GM19397 (cell line): ENCODE measurements around the gene APOC3.

Experiments
- ATAC-seq: cut with Tn5 transposase; IDR thresholded peaks from one replicate; pipeline ENCODE4 v1.9.1; 2021; ENCODE audit warnings: mild to moderate bottlenecking, moderate library complexity; ENCODE audit not compliant: unreplicated experiment

The APOC3 gene

DNA sequence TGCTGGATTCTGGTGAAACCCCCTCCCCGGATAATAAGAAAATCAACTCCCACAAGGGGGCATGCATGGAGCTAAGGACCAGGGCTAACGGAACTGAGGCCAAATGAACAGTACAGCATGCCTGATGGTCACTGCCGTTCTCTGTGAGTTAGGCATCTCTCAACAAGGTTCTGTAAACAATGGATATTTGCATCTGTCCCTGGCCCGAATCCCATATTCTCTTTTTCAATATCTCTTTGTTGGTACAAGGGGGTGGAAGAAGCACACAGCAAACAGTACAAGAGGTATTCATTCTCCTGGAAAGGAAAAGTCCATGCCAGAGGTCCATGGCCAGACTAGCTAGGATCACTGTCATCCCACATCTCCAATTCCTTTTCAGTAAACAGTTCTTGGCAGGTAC is 39.9 kb downstream of the APOC3 start:
- no peak for ATAC-seq

DNA sequence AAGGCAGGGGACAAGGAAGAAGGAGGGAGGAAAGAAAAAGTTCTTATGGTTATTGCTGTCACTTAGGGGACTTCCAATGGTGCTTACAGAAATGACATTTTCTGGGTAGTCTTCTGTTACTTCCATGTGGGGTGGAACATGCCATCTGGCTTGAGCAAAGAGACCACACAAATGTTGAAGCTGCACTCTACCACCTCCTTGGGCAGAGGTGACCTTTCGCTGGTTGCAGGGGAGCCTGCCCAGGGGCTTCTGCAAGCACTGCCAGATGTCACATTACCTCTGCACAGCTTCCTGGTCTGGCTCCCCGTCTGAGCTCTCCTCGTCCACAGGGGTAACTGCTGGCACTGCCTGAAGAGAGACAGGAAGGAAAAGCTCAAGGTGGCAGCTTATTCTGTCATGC is 40.3 kb downstream of the APOC3 start:
- no peak for ATAC-seq

DNA sequence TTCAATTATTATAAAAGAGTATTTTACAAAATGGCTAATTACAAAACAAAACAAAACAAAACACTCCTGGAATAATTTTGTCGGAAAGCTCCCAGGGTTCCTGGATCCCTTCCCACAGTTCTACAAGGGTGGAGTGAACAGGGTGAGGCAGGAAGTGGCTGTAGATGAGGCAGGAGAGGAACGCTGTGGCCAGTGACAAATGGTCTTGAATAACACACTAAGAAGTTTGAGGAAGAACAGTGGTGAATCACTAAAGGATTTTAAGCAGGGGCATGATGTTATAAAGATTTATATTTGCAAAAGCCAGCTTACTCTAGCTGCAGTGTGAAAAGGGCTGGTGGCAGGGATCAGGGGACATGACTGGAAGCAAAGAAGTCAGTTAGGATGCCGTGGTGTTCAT is 41.5 kb downstream of the APOC3 start:
- no peak for ATAC-seq

DNA sequence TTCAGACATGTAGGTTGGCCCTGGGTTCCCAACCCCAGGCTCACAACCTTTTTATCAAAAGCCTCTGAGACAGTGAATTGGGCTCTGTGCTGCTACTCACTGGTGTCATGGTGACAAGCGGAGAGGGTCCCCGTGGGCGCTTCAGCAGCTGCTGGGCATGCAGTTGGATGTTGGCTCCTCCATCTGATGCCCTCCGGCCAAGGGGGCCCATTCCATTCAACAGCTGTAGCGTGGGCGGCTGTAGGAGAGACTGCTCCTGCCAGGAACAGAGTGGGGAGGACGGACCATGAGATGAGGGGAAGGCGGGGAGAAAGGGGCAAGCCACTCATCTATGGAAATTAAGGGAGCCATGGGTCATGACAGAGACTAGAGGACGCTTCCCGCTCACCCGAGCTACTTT is 43.7 kb downstream of the APOC3 start:
- ATAC-seq, result no peak

DNA sequence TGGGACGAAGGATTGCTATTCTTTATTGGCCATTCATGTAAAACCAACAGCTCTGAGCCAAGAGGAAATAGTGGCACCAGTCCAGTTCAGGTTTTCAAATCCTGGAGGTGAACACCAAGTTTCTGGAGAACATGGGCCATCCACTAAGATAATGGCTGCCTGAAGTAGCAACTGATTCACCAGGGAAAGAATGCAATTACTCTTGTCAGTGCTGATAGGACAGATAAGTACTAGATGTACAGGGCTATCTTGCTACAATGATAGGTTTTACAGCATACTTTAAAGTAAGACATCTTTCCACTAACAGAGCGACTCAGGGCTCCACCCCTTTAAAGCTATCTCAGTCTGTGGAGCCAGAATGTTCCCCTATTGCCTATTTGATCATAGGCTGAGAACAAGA is 44.5 kb downstream of the APOC3 start:
- ATAC-seq, result no peak

DNA sequence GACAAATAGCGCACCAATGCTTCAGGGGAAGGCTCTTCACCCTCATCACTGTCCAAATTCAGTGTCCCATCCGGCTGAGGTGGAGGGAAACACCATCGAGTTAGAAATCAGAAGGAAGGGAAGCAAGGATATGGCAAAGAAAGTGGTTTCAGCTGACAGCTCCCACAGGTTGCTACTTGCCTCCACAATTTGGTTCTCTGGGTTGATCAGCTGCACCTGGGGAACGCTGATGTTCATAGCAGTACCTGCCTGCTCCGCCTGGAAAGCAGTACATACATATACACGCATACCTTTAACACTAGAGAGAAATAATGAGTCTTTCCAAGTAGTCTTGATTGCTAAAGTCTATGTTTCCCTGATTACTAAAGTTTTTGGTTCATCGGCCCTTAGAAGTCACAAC is 45.5 kb downstream of the APOC3 start:
- no peak for ATAC-seq

DNA sequence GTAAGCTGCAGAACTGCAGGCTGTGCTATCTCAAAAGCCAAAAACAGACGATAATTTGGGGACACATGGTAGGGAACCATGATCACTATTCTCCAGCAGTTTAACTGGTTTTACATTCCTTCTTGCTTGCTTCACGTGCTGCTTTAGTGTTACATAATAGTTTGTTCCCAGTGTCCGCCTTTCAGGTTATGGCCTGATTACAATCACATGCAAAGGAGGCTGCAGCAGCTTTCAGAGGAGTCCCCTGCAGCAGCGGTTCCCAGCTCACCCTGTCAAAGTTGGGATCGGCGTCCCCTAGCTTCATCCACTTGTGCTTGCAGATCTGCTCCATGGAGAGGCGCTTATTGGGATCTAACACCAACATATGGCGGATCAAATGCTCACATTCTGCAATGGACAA is 46.9 kb downstream of the APOC3 start:
- ATAC-seq, result no peak

DNA sequence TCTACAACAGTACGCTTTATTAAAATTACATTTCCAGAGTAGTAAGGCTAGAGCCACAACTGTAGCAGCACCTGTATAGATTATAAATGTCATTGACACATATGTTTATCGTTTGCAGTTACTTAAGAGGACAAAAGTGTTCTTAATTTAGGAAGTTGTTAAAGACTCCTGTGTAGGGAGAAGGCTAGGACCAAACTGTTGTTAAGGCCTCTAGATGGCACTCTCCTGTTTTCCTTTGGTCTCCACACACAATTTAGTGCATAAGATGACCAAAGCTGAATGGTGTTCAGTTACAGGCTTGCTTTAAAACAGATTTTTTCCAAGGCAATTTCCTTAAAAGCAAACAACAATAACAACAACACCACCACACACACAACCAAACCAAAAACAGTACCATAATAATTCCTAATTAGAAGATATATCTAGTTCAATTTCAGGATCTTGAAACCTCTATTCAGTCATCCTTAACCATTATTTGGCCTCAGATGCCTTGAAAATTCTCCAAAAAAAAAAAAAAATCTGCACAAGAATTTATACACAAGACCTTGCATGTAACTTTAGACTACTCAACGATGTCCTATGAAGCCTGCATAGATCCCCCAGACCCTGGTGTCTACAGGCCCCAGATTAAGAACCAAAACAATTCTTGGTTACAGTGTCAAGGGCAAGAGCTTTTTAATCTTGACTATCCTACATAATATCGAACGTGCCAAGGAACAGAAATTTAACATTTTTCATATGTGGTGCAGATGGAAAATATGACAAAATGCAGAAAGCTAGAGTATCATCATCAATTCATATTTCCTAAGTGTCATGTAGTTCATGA is 50.3 kb downstream of the APOC3 start:
- ATAC-seq, result no peak

DNA sequence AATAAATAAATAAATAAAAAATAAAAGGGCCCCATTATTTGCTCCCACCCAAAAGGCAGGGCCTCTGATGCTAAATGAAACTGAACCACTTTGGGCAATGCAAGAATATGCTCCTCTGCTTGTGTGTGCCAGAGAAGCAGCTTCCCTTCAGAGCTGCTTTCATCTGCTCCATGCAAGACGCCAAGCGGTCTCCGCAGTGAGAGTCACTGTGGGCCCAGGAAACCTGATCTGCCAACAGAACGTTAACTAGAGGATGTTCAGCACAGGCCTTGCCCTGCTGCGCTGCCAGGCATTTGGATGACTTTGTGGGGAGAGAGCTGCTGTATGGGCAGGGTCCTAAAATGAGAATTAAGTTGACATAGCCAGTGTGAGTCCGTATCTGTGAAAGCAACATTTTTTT is 51.4 kb downstream of the APOC3 start:
- no peak for ATAC-seq

DNA sequence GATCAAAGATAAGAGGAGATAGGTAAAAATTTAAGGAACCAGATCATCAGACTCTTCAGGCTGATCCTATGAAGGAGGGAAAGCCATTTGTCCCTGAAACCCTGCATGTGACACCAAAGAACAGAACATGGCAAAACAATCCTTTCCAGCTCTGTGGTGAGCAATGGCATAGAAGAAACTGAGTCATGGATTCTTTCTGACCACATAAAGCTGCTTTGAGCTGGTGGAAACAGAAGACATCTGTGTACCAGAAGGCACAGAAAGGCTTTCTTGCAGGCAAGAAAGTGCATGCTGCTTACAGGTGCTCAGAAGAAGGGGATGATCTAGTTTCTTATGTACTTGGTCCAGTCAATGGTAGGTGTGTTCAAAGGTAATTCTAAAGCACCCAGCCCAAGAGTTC is 52.7 kb downstream of the APOC3 start:
- ATAC-seq, result no peak
